NCI-H2107 treated with DMSO at 0.1 percent for 48 hours (cell line): Measurements from ENCODE around the gene STK11IP.

Experiments used
- DNase-seq: peaks from one replicate; lab custom pipeline; 2025; ENCODE audit not compliant: unreplicated experiment; lab: John Stamatoyannopoulos, UW

Gene STK11IP

DNA sequence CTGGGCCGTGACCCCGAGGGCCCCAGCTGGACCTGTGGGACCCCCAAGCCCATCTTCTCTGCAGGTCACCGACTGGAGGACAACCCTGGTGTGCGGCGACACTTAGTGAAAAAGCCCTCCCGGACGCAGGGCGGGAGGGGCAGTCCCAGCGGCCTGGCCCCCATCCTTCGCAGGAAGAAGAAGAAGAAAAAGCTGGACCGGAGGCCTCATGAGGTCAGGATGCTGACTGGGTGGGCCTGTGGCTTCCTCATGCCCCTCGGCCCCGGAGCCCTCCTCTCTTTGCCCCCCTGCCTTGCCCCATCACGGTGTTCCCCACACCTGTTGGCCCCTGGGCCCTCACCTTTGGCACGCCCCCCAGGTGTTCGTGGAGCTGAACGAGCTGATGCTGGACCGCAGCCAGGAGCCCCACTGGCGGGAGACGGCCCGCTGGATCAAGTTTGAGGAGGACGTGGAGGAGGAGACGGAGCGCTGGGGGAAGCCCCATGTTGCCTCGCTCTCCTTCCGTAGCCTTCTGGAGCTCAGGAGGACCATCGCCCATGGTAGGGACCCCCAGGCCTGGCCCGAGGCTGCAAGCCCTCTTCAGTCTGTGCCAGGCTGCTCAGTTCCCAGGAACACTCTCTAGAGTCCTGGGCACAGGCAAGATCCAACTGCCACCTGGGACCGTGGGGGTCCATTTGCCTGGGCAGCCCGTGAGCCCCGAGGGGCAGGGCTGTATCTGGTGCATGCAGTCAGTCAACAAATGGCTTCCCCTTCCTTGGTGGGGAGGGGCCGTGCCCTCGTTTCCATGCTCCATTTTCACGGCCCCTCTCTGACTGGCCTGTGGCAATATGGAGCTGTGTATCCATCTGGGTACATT, 34.5 kb downstream of the STK11IP start:
- no peak for DNase-seq

DNA sequence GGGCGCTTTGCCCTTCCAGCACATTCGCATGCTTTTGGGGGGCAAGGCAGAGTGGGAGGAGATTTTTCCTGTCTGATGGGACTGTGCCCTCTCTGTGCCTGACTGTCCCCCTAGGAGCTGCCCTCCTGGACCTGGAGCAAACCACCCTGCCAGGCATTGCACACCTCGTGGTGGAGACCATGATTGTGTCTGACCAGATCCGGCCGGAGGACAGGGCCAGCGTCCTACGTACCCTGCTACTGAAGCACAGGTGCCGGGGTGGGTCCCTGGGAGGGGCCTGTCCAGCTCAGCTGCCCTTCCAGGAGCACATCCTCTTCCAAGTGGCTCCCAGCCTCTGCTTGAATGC, 35.1 kb downstream of the STK11IP start:
- no peak for DNase-seq

DNA sequence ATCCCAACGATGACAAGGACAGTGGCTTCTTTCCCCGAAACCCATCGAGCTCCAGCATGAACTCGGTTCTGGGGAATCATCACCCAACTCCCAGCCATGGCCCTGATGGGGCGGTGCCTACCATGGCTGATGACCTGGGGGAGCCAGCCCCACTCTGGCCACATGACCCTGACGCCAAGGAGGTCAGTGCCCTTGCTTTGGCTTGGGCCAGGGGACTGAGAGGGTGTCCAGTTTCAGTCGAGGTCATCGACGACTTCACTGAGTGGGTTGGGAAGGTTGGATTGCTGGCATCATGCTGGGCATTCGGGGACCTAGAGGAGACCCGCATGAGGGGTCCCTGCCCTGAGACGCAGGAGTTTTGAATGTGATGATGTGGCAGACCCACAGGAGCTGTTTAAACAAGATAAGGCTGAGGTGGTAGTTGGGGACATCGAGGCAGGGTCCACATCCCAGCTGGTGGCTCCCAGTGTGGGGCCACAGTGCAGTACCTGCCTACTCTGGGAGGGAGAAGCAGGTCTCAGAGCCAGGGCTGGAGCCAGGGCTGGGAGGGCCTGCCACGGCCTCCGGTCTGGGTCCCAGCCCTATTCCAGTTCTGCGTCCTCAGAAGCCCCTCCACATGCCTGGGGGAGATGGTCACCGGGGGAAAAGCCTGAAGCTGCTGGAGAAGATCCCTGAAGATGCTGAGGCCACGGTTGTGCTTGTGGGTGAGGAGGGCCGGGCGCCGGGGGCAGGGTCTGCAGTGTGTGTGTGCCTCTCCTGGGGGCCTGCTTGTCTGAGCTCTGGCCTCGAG, 35.8 kb downstream of the STK11IP start:
- no peak for DNase-seq

DNA sequence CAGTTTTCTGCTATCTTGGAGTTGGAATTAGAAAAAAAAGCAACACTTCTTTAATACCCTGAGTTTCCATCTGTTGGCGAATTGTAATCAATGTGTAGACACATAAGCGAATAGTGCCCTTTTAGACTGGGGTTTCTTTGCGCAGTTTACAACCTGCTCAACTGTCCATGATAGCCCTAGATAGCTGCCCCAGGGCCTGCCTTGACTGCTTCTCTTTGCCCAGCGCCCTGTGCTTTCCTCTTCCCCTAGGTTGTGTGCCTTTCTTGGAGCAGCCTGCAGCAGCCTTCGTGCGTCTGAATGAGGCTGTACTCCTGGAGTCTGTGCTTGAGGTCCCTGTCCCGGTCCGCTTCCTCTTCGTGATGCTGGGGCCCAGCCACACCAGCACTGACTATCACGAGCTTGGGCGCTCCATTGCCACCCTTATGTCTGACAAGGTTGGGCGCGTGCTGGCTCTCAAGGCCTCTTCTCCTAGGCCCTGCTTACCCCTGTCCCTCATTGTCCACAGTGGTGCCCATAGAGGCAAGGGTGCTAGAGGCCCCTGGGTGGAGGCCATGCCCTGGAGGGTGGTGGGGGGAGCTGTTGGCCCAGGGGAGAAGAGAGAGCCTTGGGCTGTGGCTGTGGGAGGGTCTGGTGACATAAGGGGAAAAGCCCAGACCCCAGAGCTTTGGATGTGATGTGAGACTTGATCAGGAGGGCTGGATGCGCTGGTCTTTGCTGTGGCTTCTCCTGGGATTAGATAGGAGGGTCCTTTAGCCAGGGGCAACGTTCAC, 36.7 kb downstream of the STK11IP start:
- DNase-seq, result no peak

DNA sequence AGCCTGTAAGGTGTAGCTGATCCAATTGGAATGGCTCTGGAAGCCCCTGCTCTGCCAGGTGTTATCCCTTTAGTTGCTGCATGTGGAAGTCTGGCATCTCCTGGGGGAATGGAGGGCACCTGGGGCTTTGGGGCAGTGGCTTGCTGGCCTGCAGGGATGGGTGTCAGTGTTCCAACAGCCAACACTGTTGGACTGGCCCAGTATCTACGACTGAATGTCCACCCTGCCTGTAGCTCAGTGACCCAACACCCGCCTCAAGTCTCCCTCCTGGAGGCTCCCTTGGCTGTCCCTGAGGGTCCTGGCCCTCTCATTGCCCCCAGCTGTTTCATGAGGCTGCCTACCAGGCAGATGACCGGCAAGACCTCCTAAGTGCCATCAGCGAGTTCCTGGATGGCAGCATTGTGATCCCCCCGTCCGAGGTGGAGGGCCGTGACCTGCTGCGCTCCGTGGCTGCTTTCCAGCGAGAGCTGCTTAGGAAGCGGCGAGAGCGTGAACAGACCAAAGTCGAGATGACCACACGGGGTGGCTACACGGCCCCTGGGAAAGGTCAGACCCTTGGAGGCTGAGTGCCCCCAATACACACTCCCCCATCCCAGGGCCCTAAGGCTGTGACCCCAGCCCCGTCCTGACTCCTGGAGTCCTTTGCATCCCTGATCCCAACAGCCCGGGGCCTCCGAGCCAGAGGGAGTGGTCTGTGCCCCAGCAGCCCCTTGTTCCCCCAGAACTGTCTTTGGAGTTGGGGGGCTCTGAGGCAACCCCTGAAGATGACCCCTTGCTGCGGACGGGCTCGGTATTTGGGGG, 37.5 kb downstream of the STK11IP start:
- no peak for DNase-seq

DNA sequence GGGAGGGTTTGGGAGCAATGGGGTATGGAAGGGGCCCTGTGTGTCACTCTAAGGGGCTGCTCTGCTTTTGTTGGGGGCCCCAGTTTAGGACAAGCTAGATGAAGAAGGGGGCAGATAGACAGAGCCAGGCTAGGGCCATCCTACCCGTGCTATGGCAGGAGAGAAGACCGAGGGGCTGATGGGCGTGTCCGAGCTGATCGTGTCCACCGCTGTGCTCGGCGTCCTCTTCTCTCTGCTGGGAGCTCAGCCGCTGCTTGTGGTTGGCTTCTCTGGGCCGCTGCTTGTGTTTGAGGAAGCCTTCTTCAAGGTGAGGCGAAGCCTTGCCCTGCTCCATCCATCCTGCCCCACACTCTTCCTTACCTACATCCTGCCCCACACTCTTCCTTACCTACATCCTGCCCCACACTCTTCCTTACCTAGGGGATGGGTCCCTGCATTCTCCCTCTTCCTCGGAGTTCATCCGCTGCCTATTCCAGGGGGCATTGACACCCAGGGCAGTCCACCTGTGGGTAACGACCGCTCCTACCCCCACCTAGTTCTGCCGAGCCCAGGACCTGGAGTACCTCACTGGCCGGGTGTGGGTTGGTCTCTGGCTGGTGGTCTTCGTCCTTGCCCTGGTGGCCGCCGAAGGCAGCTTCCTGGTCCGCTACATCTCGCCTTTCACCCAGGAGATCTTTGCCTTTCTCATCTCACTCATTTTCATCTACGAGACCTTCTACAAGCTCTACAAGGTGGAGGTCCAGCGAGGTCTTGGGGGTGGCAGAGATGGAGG, 38.7 kb downstream of the STK11IP start:
- no peak for DNase-seq

DNA sequence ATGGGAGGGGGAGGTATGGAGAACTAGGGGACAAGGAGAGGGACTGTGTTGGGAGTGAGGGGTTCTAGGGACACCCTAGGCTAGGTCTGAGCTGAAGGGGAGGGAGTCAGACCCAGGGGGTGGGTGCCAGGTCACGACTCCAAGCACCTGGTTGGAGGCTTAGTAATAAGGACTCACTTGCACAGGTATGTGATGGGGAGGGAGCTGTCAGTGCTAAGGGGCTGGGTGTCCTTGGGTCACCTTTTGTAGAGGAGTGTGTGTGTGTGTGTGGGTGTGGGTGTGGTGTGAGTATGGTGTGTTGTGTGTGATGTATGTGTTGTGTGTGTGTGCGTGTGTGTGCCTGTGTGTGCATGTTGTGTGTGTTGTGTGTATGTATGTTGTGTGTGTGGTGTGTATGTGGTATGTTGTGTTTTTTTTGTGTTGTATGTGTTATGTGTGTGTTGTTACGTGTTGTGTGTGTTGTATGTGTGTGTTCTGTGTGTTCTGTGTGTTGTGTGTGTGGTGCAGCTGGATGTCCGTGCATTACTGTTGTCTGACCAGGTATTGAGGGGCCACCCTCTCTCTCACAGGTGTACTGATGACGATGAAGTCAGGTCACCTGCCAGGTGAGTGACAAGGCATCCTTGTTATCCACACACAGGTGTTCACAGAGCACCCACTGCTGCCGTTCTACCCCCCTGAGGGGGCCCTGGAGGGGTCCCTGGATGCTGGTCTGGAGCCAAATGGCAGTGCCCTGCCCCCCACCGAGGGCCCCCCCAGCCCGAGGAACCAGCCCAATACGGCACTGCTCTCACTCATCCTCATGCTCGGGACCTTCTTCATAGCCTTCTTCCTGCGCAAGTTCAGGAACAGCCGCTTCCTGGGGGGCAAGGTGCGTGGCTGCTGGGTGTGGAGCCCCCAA, 39.5 kb downstream of the STK11IP start:
- no peak for DNase-seq

DNA sequence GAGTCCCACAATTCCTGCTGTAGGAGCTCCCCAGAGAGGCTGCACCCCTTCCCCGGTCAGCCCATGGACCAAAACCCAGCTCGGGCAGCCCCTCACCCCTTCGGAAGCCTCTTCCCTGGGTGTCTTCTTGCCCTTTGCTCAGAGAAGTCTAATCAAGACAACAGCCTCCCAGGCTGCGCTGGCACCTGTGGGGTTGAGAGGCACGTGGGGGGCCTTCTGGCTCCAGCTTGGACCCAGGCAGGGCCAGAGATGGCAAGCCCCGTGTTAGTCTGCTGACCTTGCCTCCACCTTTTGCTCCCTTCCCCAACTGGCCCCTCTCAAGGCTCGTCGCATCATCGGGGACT, 40.2 kb downstream of the STK11IP start:
- DNase-seq, result no peak

DNA sequence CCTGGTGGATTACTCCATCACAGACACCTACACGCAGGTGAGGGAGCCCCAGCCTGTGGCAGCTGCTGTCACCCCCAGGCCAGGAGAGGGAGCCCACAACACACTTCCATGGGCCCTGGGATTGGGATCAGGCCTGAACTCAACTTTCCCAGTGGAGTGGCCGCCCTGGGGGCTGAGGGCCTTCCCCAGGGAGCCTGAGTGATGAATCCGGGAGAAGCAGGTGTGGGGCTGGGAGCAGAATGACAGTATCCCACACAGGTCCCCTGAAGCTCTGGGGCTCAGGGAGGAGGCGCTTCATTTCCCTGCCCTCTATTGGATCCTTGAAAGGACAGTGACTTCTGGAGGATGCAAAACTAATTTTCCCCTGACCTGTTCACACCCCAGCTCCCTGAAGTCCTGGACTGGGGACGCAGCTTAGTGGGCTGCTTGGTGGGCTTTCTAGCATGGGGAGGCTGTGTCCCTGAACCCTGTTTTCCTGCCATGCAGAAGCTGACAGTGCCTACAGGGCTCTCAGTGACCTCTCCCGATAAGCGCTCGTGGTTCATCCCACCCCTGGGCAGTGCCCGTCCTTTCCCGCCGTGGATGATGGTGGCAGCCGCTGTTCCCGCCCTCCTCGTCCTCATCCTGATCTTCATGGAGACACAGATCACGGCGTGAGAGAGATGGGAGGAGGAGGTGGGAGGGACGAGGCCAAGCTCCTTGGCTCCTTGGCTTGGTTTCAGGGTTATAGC, 40.7 kb downstream of the STK11IP start:
- DNase-seq, result no peak

DNA sequence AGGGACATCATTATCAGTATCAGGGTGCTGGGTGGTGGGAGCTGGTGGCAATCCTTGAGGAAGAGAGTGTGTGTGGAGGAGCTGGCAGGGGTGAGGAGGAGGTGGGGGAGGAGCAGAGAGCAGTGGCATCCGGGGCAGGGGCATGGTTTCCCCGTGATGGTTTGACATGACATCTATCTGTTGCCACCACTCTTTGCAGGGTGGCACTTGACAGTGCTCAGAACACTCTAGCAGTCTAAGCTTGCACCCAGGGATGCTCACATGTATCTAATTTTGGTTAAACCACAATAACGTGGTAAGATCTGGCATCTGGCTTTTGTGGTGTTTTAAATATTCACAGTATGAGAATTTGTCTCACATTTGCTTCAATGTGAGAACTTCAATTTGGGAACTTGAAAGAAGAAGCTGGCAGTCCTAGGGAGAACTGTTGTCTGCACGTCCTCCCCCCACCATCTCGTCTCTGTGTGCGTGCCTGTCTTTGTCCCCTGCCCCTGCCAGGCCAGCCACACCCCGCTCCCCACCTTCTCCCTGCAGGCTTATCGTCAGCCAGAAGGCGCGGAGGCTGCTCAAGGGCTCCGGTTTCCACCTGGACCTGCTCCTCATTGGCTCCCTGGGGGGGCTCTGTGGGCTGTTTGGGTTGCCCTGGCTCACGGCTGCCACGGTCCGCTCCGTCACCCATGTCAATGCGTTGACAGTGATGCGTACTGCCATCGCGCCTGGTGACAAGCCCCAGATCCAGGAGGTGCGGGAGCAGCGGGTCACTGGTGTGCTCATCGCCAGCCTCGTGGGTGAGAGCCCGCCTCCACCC, 41.5 kb downstream of the STK11IP start:
- DNase-seq, result no peak

DNA sequence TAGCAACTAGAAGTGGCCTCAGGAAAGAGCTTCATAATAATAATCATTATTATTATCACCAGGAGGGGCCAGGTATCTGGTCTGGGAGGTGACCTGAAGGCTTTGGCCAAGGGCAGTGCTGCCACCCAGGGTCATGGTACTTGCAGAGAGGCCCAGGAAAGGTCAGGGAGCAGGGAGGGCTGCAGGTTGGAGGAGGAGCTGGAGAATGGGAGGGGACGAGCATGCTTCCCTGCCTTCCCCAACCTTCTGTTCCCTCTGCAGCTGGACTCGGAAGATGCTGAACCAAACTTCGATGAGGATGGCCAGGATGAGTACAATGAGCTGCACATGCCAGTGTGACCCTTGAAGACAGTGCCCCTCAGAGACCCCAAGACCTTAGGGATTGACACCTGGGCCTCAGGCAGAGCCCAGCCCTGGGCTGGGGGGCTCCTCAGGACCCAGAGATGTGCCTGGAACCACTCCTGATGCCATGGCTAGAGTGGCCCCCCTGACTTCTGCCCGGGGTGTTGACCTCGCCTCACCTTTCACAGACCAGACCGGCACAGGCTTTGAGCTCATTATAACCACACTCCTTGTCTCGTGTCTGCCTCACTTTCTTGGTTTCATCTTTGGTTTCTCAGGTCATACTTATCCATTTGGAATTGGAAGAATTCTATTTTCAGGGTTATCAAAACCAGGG, 43.9 kb downstream of the STK11IP start:
- no peak for DNase-seq

DNA sequence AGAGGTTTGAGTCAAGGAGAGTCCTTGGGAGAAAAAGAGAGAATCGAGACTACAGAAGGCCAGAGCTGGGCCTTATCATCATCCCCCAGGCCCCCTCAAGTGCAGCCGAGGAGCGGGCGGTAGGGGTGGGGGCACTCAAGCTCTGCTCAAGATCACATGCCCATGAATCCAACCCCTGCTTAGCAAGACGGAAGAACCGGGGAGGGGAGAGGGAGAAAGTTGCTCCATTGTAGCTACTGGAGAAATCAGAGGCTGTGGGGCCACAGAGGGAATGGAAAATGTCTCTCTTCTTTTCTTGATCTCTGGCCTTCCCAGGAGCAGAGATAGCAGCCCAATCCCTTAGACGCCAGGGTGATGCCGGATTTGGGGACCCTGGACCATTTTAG, 44.4 kb downstream of the STK11IP start:
- no peak for DNase-seq

DNA sequence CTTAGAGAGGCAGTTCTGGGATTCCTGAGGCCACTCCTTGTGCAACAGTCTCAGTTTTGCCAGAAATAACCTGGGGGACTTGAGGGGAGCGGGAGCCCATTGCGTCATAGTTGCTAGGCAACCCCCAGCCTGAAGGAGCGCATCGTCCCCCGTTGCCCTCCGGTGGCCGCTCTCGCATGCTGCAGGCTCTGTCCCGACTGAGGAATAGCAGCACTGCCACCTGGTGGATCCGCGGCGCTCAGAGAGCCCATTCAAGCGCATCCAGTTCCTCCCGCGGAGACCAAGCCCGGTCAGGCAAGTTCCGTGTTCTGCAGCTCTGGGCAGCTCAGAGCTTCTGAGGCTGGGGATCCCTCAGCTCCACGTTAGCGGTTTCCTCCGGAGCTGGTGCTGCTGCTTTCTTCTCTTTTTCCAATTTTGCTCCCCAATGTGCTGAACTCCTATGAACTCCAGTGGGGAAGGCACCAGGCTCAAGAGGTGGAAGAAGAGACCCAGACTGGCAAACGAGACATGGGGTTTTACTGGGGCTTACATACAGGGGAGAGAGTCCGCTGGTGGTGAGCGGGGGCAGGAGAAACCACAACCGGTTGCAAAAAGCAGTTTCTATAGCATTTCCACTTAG, 44.9 kb downstream of the STK11IP start:
- peak; percentile 55 for DNase-seq

DNA sequence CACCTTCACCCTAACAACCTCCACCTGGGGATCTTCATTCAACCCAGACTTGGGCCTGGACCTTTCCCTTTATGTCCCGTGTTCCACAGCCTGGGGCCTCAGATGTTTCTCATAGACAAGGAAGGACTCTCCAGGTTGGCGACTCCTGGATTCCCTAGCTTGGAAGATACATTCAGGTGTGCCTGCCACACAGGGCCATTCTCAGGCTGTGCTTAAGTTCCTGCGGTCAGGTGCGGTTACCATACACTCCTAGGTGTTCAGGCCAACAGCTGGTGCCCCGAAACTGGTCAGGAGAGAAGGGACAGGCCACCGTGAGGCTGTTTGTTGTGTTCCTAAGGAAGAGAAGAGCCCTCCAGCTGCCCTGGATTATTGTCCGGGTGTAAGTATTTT, 45.4 kb downstream of the STK11IP start:
- DNase-seq, result no peak

DNA sequence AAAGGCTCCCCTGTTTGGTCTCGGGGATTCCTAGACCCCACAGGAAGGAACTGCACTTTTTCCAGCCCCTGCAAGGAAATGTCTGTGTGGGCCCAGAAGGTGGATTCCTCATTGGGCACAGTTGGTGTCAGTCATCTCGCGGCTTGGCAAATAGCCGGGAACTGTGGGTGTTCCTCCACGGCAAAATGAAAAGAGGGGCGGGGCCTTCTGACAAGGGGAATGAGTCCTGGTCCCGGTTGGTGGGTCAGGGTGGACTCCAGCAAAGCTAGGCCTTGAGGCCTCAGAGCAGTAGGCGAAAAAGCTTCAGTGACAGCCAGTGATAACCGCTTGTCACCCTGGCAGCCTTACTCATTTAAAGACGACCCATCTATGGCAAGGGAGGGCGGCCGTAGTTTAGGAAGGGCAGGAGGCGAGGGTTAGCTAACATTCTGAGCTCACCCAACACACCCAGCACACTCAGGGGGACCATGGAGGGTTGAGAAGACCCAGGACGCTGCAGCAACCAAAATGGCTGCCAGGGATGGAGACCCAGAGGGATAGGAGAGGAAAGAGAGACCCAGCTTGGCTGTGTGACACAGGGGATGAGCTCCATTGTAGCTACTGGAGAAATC, 46.2 kb downstream of the STK11IP start:
- no peak for DNase-seq

DNA sequence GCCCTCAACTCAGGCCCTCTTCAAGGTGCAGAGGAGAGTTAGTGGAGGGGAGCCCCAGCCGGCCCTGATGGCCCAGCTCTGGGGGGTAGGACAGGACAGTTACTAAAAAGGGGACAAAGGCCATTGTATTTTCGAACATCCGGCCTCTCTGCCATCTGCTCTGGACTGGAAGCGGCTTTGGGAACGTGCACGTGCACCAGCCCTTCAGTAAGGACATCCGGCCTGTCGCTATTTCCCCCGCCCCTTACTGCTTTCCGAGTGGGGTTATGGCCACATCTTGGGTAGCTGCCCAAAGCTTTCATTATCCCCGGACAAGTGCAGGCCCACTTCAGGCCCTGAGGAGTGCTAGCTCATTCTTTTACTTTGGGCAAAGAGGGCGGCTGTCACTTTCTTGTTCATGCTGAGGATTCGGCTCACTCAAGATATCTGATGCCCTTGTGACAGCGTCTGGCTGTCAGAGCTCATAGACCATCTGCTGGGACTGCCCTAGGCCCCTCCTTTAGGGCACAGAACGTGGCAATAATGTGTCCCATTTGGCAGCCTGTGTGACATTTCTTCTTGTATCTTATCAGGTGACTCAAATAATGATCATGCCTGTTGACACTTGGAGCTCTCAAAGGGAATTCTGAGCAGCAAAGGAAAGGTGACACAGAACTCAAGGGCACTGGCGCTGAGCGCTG, 47.3 kb downstream of the STK11IP start:
- peak; percentile 9 for DNase-seq
